ENCODE results near the gene ZNF496.
"Not testable (repeated sequence)": the region's sequence is repeated elsewhere in the genome, so short reads cannot be mapped to it uniquely, and the experiment has no call there.

The ZNF496 gene

DNA sequence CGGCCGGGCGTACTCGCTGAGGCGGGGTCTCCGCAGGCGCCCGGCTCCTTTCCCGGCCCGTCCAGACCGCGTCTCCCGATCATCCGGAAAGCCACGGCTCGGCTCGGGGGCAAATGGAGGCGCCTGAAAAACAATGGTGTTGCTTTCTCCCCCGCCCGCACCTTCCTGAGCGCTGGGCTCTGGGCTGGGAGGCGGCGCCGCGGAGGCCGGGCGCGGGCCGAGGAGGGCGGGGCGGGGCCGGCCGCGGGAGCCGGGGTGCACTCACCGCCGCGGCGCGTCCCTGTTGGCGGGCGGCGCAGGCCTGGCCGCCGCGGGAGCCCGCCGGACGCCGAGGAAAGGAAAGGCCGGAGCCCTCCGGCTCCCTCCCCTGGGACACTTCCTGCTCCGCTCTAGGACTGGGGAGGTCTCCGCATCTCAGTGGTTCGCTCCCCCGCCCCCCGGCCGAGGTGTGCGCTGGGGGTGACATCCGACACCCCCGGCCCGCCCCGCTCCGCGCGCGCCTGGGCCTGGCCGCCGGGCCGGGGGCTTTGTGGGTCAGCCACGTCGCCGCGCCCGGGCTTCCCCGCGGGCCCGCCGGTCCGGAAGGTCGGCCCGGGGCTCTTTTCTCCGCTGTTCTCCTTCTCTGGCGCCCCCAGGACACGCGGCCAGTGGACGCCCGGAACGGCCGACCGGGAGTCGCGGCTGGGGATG, at the start of gene ZNF496:
ZNF496 (minus strand) TSS at position 343 of the 690 bp plus-strand sequence. CDS start 2,289 bp downstream, outside the sequence.
- Mint-ChIP-seq H3K27me3 (peaks cover 0 to 5% of the 10 kb centered on the region in 2 donors), H3K36me3 (peaks cover 16 to 48% of the 10 kb centered on the region in 2 donors), H3K9me3 (no peaks in the 10 kb centered on the region), H3K4me1 (peaks cover 29 to 41% of the 10 kb centered on the region in 2 donors), H3K4me3 (peak within 1 kb of the TSS; percentile 96 to 97), H3K27ac (peak within 1 kb of the TSS; percentile 94)
- ATAC-seq (replicated peaks) (peak; percentile 73 to 74), DNase-seq (peak; percentile 64)

- Mint-ChIP-seq H3K36me3 (no peaks in the 10 kb centered on the region), H3K9me3 (peaks cover 3 to 4% of the 10 kb centered on the region in 2 donors), H3K4me1 (peaks cover 0 to 3% of the 10 kb centered on the region in 2 donors), H3K27me3 (peaks cover 1 to 2% of the 10 kb centered on the region in 2 donors), H3K4me3 (no peak overlapping the region), H3K27ac (no peak overlapping the region)
- no peak for DNase-seq
- no peak for ATAC-seq (replicated peaks)
Observed at GRCh38 chr1:247378334-247379073, 46.8 kb upstream of the ZNF496 start.

- H3K27me3 Mint-ChIP-seq; H3K4me1 Mint-ChIP-seq; DNase-seq; H3K36me3 Mint-ChIP-seq; ATAC-seq (replicated peaks); H3K9me3 Mint-ChIP-seq; H3K27ac Mint-ChIP-seq; H3K4me3 Mint-ChIP-seq: not testable (repeated sequence)
Observed at GRCh38 chr1:247377656-247378055, 46.0 kb upstream of the ZNF496 start.

DNA sequence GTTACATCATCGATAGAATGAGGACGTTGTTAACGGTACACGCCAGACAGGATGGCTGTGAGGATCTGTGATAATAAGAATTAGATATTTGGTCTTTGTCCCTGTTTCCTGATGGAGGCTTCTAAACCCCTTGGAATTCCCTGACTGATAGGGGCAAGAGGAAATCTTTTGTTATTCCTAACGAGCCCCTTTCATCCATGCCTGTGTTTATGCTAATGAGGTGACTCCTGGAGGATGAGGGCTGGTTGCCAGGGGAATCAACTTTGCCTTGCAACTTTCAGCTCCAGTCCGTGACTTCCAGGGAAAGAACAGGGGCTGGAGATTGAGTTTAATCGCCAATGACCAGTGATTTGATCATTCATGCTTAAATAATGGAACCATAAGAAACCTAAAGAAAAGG, 45.0 kb upstream of the ZNF496 start:
- no peaks in the 10 kb centered on the region for H3K36me3 Mint-ChIP-seq
- peaks cover 7% of the 10 kb centered on the region in 2 donors for H3K4me1 Mint-ChIP-seq
- H3K27ac Mint-ChIP-seq: no peak overlapping the region
- no peak for ATAC-seq (replicated peaks)
- no peak overlapping the region for H3K4me3 Mint-ChIP-seq
- peaks cover 5 to 13% of the 10 kb centered on the region in 2 donors for H3K27me3 Mint-ChIP-seq
- DNase-seq: no peak
- peaks cover 3 to 4% of the 10 kb centered on the region in 2 donors for H3K9me3 Mint-ChIP-seq

DNA sequence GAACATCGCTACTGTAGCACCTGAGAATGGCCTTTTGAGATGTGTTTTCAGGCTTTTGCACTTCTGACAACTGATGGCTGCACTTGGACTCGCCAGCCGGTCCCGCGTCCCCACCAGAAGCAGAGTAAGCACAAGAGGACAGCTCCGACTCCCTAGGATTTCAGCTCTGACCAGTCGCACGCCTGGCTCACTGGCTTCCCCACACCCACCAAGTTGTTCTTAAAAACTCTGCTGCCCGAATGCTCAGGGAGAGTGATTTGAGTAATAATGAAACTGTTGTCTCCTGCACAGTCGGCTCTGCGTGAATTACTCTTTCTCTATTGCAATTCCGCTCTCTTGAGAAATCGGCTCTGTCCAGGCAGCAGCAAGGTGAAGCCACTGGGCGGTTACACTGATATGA, 44.1 kb upstream of the ZNF496 start:
- no peak overlapping the region for H3K4me3 Mint-ChIP-seq
- H3K36me3 Mint-ChIP-seq: no peaks in the 10 kb centered on the region
- ATAC-seq (replicated peaks) (no peak), DNase-seq (no peak)
- no peak overlapping the region for H3K27ac Mint-ChIP-seq
- H3K27me3 Mint-ChIP-seq: peaks cover 5 to 14% of the 10 kb centered on the region in 2 donors
- peaks cover 7% of the 10 kb centered on the region in 2 donors for H3K4me1 Mint-ChIP-seq
- peaks cover 3 to 4% of the 10 kb centered on the region in 2 donors for H3K9me3 Mint-ChIP-seq

DNA sequence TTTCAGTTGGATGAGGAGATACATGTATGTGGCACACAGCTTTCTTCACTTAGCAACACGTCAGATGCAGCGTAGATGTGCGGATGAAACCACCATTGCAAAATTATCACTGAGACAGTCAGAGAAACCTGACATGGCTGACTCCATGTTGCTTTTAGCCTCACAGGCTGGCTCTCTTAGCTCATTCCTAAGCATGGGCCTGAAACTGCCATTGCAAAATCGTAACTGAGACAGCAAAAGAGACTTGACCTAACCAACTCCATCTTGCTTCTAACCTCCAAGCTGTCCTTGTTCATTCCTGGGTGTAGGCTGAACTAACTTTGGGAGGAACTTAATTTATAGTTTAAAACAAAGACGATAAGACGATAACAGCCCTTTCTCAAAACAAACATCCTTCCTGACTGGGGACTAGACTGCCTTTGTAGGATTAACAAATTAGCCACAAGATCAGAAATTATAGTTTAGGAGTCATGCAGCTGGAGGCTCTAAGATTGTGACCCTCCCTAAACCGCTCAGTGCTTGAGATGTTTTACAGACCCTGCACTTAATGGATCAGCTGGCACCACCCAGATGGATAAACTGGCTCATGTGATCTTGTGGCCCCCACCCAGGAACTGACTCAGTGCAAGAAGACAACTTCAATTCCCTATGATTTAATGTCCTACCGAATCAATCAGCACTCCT, 43.1 kb upstream of the ZNF496 start:
- not testable (repeated sequence) for H3K4me3 Mint-ChIP-seq; DNase-seq; H3K27ac Mint-ChIP-seq; H3K4me1 Mint-ChIP-seq; ATAC-seq (replicated peaks); H3K36me3 Mint-ChIP-seq; H3K9me3 Mint-ChIP-seq
- peaks cover 5 to 14% of the 10 kb centered on the region in 2 donors for H3K27me3 Mint-ChIP-seq

GRCh38 chr1:247373721-247374141, 42.1 kb upstream of the ZNF496 start:
- Mint-ChIP-seq H3K27ac (no peak overlapping the region), H3K27me3 (peaks cover 5 to 14% of the 10 kb centered on the region in 2 donors), H3K4me3 (peak overlapping the region; percentile 61 to 76), H3K4me1 (peaks cover 9 to 14% of the 10 kb centered on the region in 2 donors), H3K36me3 (no peaks in the 10 kb centered on the region), H3K9me3 (no peaks in the 10 kb centered on the region)
- DNase-seq: peak; percentile 49
- peak; percentile 85 to 92 for ATAC-seq (replicated peaks)

DNA sequence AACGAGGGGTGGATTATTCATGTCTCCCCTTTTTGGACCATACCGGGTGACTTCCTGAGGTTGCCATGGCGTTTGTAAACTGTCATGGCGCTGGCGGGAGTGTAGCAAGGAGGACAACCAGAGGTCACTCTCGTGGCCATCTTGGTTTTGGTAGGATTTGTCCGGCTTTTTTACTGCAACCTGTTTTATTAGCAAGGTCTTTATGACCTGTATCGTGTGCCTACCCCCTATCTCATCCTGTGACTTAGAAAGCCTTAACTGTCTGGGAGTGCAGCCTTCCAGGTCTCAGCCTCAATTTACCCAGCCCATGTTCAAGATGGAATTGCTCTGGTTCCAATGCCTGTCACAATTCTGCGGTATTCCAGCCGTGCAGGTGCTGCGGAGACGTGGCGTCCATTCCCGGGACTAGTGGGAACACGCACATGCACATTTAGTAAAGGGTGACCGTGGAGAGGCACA, 40.2 kb upstream of the ZNF496 start:
- peaks cover 5 to 22% of the 10 kb centered on the region in 2 donors for H3K27me3 Mint-ChIP-seq
- H3K27ac Mint-ChIP-seq: no peak overlapping the region
- ATAC-seq (replicated peaks) (no peak), DNase-seq (no peak)
- peaks cover 3% of the 10 kb centered on the region in 2 donors for H3K9me3 Mint-ChIP-seq
- peaks cover under 1 to 3% of the 10 kb centered on the region in 2 donors for H3K36me3 Mint-ChIP-seq
- peaks cover 11 to 25% of the 10 kb centered on the region in 2 donors for H3K4me1 Mint-ChIP-seq
- H3K4me3 Mint-ChIP-seq: no peak overlapping the region

GRCh38 chr1:247370786-247371732, 39.4 kb upstream of the ZNF496 start:
- Mint-ChIP-seq H3K36me3 (peaks cover 3% of the 10 kb centered on the region in 2 donors), H3K4me1 (peaks cover 11 to 25% of the 10 kb centered on the region in 2 donors)
- ATAC-seq (replicated peaks): no peak

GRCh38 chr1:247368490-247369145, 37.0 kb upstream of the ZNF496 start:
- no peak for ATAC-seq (replicated peaks)
- Mint-ChIP-seq H3K27me3 (peaks cover 13 to 41% of the 10 kb centered on the region in 2 donors), H3K27ac (no peak overlapping the region)

More at GRCh38 chr1:247370786-247371732, 39.4 kb upstream of the ZNF496 start:
- Mint-ChIP-seq H3K27me3 (peaks cover 5 to 28% of the 10 kb centered on the region in 2 donors), H3K27ac (no peak overlapping the region), H3K4me3 (no peak overlapping the region), H3K9me3 (peaks cover 4 to 8% of the 10 kb centered on the region in 2 donors)
- DNase-seq: no peak

GRCh38 chr1:247367786-247368422, 36.2 kb upstream of the ZNF496 start:
- Mint-ChIP-seq H3K27ac (no peak overlapping the region), H3K9me3 (peaks cover 16 to 17% of the 10 kb centered on the region in 2 donors), H3K4me3 (no peak overlapping the region), H3K27me3 (peaks cover 19 to 46% of the 10 kb centered on the region in 2 donors), H3K4me1 (peaks cover 8 to 29% of the 10 kb centered on the region in 2 donors), H3K36me3 (peaks cover 3 to 6% of the 10 kb centered on the region in 2 donors)
- ATAC-seq (replicated peaks) (no peak), DNase-seq (no peak)

More at GRCh38 chr1:247368490-247369145, 37.0 kb upstream of the ZNF496 start:
- no peak for DNase-seq
- H3K4me1 Mint-ChIP-seq: peaks cover 8 to 29% of the 10 kb centered on the region in 2 donors
- peaks cover 13 to 17% of the 10 kb centered on the region in 2 donors for H3K9me3 Mint-ChIP-seq
- H3K4me3 Mint-ChIP-seq: no peak overlapping the region
- H3K36me3 Mint-ChIP-seq: peaks cover 3 to 6% of the 10 kb centered on the region in 2 donors

DNA sequence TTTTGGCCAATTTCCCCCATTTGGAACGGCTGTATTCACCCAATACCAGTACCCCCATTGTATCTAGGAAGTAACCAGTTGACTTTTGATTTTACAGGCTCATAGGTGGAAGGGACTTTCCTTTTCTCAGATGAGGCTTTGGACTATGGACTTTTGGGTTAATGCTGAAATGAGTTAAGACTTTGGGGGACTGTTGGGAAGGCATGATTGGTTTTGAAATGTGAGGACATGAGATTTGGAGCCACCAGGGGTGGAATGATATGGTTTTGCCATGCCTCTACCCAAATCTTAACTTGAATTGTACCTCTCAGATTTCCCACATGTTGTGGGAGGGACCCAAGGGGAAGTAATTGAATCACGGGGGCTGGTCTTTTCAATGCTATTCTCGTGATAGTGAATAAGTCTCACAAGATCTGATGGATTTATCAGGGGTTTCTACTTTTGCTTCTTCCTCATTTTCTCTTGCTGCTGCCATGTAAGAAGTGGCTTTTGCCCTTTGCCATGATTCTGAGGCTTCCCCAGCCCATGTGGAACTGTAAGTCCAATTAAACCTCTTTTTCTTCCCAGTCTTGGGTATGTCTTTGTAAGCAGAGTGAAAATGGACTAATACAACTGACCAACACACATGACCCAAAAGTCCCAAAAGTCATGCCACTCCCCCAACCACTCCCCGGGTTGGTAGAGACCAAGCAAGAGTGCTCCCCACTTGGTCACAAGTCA, 35.4 kb upstream of the ZNF496 start:
- peaks cover 4 to 22% of the 10 kb centered on the region in 2 donors for H3K4me1 Mint-ChIP-seq
- ATAC-seq (replicated peaks) (no peak), DNase-seq (no peak)
- H3K27me3 Mint-ChIP-seq: peaks cover 14 to 38% of the 10 kb centered on the region in 2 donors
- H3K27ac Mint-ChIP-seq: no peak overlapping the region
- peaks cover 16 to 17% of the 10 kb centered on the region in 2 donors for H3K9me3 Mint-ChIP-seq
- no peak overlapping the region for H3K4me3 Mint-ChIP-seq
- H3K36me3 Mint-ChIP-seq: peaks cover 3 to 6% of the 10 kb centered on the region in 2 donors

Measured in stimulated activated naive B cell treated with anti-CD40 and anti-IgM and Interleukin-4, amounts not matched to agents 10 μg/mL and 1 μg/mL and 100 μg/mL, for 72 hours (primary cell).